GM12878 (cell line): Measurements from ENCODE around the gene ERBB3. TPM values are rescaled to one million over a fixed set of nuclear protein-coding genes. Genes with fewer than 3 reads are reported as not detected.
A peak's percentile ranks its signal among the peaks of the same experiment; 100 is the strongest.

Source experiments
- ASH2L ChIP-seq: fragments of 300-600, 200-600 bp; sonication (generic); IDR thresholded peaks from 2 replicates; pipeline ENCODE4 v1.6.1; 2017; ENCODE audit warnings: low read depth, mild to moderate bottlenecking, borderline replicate concordance
- CTCF ChIP-seq, 3 experiments: IDR thresholded peaks in 2 of 3; conservative IDR thresholded peaks in 1 of 3; 2 replicates each; pipeline ENCODE4 v1.5.1; 2011; ENCODE audit warnings: low read depth in 3 of 3, low read length in 3 of 3, mild to moderate bottlenecking in 3 of 3, control low read depth in 2 of 3, moderate library complexity in 2 of 3, inconsistent platforms in 1 of 3, mixed read lengths in 1 of 3; ENCODE audit not compliant: control insufficient read depth in 2 of 3, insufficient read depth in 1 of 3; ENCODE audit errors: extremely low read depth in 1 of 3
- EED ChIP-seq: sonication (generic); IDR thresholded peaks from 2 replicates; pipeline ENCODE4 v1.6.1; 2016; ENCODE audit warnings: antibody characterized with exemption, low read depth
- FOS ChIP-seq: IDR thresholded peaks from 3 replicates; pipeline ENCODE4 v1.6.1; 2011; ENCODE audit warnings: borderline replicate concordance; ENCODE audit not compliant: insufficient read length; ENCODE audit errors: extremely low read depth
- HDGF ChIP-seq: fragments of 450-650 bp; IDR thresholded peaks from 2 replicates; pipeline ENCODE4 v1.6.1; 2016; ENCODE audit warnings: antibody characterized with exemption
- IKZF1 ChIP-seq: fragments of 450-650 bp; conservative IDR thresholded peaks from 2 replicates; pipeline ENCODE4 v1.6.1; 2017; ENCODE audit warnings: antibody characterized with exemption, mild to moderate bottlenecking
- MTA2 ChIP-seq: fragments of 450-650 bp; IDR thresholded peaks from 2 replicates; pipeline ENCODE4 v1.6.1; 2016; ENCODE audit warnings: low read depth, mild to moderate bottlenecking, moderate library complexity
- MTA3 ChIP-seq: IDR thresholded peaks from 2 replicates; pipeline ENCODE4 v1.6.1; 2012; ENCODE audit warnings: low read length, inconsistent platforms, borderline replicate concordance
- NFYA ChIP-seq: IDR thresholded peaks from 2 replicates; pipeline ENCODE4 v1.6.1; 2011; ENCODE audit warnings: low read depth, mild to moderate bottlenecking, low read length, improper control_type of control experiment, borderline replicate concordance
- PKNOX1 ChIP-seq: fragments of 450-650 bp; IDR thresholded peaks from 2 replicates; pipeline ENCODE4 v1.6.1; 2016; ENCODE audit warnings: mild to moderate bottlenecking
- POLR2AphosphoS2 ChIP-seq: IDR thresholded peaks from 2 replicates; pipeline ENCODE4 v1.6.1; 2011; ENCODE audit warnings: low read depth, mild to moderate bottlenecking, low read length, improper control_type of control experiment, moderate library complexity
- RFX5 ChIP-seq: IDR thresholded peaks from 2 replicates; pipeline ENCODE4 v1.6.1; 2011; ENCODE audit warnings: low read depth, low read length, improper control_type of control experiment
- SRF ChIP-seq, 2 experiments: IDR thresholded peaks; 2 replicates each; pipeline ENCODE4 v1.6.1; 2011; ENCODE audit warnings: low read depth in 2 of 2, low read length in 2 of 2, mild to moderate bottlenecking in 1 of 2, moderate library complexity in 1 of 2
- YY1 ChIP-seq: IDR thresholded peaks from 2 replicates; pipeline ENCODE4 v1.6.1; 2011; ENCODE audit warnings: low read depth, mild to moderate bottlenecking, low read length
- polyA plus RNA-seq, 11 experiments: library from polyadenylated mRNA; depleted of rRNA in 4 of 11; unstranded in 6 of 11; stranded (reverse) in 5 of 11; fragments of >200 nt; fragmentation: Nextera tagmentation in 4 of 11; fragmentation: Illumina TruSeq in 1 of 11; extraction: Ambion mirVana in 4 of 11; extraction: Trizol in 1 of 11; gene quantifications; 1 replicate in 1 of 11; 2 replicates in 10 of 11; pipeline versions ENCODE4 v1.2.1 to v1.2.3, GENCODE V29; 2011 to 2016; ENCODE audit warnings: inconsistent platforms in 2 of 11, missing spikeins in 2 of 11, low read depth in 1 of 11
- total RNA-seq, 4 experiments: library from RNA; depleted of rRNA in 3 of 4; stranded (reverse); fragments of >200 nt in 3 of 4; fragmentation: Illumina TruSeq in 1 of 4; extraction: Trizol in 1 of 4; gene quantifications; 2 replicates each; pipeline versions ENCODE4 v1.2.1 to v1.2.3, GENCODE V29; 2013 to 2021

The ERBB3 gene
- total and polyA plus RNA-seq, 10 of the 15 experiments (the other 5 are each of a cell fraction or from before 2014, with no cell fraction given), result 0.03 to 0.72 (median 0.04) TPM; not detected in 5

GRCh38 chr12:56151672-56152131 is 71.7 kb downstream of the ERBB3 start (continued):
- TF ChIP-seq MTA3 (0 out of 2 replicates have a peak, but pooled peaks have one; percentile 31), RFX5 (no peak), PKNOX1 (0 out of 2 replicates have a peak, but pooled peaks have one; percentile 13), IKZF1 (no peak), POLR2AphosphoS2 (no peak; the same call in 1 of the 2 replicates), SRF (IDR thresholded peaks at IDR 0.05; ENCODE audit: low read depth in 2 of 2, low read length in 2 of 2) (no peak), MTA2 (no peak), ASH2L (no peak), CTCF (IDR thresholded peaks at IDR 0.05 in 2 of 3, conservative IDR thresholded peaks at IDR 0.05 in 1 of 3; ENCODE audit: control insufficient read depth in 2 of 3, extremely low read depth in 1 of 3, insufficient read depth in 1 of 3, low read depth in 3 of 3, low read length in 3 of 3) (peak in 2 of 3 experiments; percentile 57 to 60; a peak in 5 of 6 replicates), NFYA (no peak), FOS (no peak), YY1 (peak; percentile 5; the same call in 1 of the 2 replicates), HDGF (0 out of 2 replicates have a peak, but pooled peaks have one; percentile 17), EED (0 out of 2 replicates have a peak, but pooled peaks have one; percentile 8)
